Ishikawa (cell line): ENCODE measurements around the gene CSNK1G2.

ENCODE experiments used
- CREB1 ChIP-seq: IDR thresholded peaks from 2 replicates; pipeline ENCODE4 v1.6.1; 2012; ENCODE audit warnings: low read depth
- EGR1 ChIP-seq: IDR thresholded peaks from 2 replicates; pipeline ENCODE4 v1.6.1; 2012
- EP300 ChIP-seq: IDR thresholded peaks from 2 replicates; pipeline ENCODE4 v1.6.1; 2012; ENCODE audit warnings: borderline replicate concordance
- TAF1 ChIP-seq: IDR thresholded peaks from 2 replicates; pipeline ENCODE4 v1.6.1; 2012; ENCODE audit warnings: low read depth, mild to moderate bottlenecking
- ZBTB7A ChIP-seq: IDR thresholded peaks from 2 replicates; pipeline ENCODE4 v1.6.1; 2012; ENCODE audit warnings: low read depth
- TF ChIP-seq, protein P1 (sequence below): IDR thresholded peaks from 2 replicates; pipeline ENCODE4 v1.6.1; 2012
- TF ChIP-seq, protein P2 (sequence below): IDR thresholded peaks from 2 replicates; pipeline ENCODE4 v1.6.1; 2012; ENCODE audit warnings: low read depth, mild to moderate bottlenecking

DNA sequence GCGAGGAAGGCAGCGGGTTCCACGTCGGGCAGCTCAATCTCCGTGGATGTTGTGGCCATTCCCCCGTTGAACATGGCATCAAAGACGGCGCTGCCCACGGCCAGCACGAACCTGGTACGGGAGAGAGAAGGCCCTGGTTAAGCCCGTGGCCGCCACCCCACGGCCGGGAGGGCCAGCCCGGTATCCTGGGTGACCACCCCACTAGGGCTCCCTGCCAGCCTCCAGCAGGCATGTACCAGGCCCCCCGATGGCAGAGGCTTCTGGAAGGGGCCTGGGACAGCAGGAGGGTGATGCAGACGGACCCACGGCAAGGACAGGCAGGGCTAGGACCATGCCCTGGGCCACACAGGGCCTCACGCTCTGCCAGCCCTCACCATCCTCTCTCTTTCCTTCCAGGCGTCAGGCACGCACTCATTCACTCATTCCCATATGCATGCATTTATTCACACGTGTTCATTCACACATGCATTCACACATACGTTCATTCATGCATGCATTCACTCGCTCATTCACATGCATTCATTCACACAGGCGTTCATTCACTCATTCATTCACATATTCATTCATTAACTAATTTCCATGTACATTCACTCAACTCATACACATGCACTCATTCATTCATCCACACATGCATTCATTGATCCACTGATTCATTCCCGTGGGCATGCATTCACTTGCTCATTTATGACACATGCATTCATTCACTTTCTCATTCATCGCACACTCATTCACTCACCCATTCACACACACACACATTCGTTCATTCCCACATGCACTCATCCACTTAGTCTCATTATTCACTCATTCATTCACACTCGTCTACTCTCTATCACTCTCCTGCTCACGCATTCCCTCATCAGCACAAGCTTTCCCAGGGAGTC lies 56.6 kb downstream of the CSNK1G2 start:
- TF ChIP-seq TAF1 (no peak), EP300 (no peak), ZBTB7A (no peak), CREB1 (no peak), EGR1 (no peak)
- TF ChIP-seq, protein P1, sequence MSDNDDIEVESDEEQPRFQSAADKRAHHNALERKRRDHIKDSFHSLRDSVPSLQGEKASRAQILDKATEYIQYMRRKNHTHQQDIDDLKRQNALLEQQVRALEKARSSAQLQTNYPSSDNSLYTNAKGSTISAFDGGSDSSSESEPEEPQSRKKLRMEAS: no peak
- TF ChIP-seq, protein P2, sequence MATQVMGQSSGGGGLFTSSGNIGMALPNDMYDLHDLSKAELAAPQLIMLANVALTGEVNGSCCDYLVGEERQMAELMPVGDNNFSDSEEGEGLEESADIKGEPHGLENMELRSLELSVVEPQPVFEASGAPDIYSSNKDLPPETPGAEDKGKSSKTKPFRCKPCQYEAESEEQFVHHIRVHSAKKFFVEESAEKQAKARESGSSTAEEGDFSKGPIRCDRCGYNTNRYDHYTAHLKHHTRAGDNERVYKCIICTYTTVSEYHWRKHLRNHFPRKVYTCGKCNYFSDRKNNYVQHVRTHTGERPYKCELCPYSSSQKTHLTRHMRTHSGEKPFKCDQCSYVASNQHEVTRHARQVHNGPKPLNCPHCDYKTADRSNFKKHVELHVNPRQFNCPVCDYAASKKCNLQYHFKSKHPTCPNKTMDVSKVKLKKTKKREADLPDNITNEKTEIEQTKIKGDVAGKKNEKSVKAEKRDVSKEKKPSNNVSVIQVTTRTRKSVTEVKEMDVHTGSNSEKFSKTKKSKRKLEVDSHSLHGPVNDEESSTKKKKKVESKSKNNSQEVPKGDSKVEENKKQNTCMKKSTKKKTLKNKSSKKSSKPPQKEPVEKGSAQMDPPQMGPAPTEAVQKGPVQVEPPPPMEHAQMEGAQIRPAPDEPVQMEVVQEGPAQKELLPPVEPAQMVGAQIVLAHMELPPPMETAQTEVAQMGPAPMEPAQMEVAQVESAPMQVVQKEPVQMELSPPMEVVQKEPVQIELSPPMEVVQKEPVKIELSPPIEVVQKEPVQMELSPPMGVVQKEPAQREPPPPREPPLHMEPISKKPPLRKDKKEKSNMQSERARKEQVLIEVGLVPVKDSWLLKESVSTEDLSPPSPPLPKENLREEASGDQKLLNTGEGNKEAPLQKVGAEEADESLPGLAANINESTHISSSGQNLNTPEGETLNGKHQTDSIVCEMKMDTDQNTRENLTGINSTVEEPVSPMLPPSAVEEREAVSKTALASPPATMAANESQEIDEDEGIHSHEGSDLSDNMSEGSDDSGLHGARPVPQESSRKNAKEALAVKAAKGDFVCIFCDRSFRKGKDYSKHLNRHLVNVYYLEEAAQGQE: no peak
